Activated CD8-positive, alpha-beta memory T cell treated with anti-CD3 and anti-CD28 coated beads, Interleukin-2, amount 50 U/mL, for 24 hours (primary cell): ENCODE data around the gene GPATCH3.
"Not testable (repeated sequence)": the region's sequence is repeated elsewhere in the genome, so short reads cannot be mapped to it uniquely, and the experiment has no call there.

ENCODE experiments used
- DNase-seq: peaks from one replicate; pipeline ENCODE4 v3.0.0-alpha.2; 2020; ENCODE audit errors: extremely low read depth

Gene GPATCH3

DNA sequence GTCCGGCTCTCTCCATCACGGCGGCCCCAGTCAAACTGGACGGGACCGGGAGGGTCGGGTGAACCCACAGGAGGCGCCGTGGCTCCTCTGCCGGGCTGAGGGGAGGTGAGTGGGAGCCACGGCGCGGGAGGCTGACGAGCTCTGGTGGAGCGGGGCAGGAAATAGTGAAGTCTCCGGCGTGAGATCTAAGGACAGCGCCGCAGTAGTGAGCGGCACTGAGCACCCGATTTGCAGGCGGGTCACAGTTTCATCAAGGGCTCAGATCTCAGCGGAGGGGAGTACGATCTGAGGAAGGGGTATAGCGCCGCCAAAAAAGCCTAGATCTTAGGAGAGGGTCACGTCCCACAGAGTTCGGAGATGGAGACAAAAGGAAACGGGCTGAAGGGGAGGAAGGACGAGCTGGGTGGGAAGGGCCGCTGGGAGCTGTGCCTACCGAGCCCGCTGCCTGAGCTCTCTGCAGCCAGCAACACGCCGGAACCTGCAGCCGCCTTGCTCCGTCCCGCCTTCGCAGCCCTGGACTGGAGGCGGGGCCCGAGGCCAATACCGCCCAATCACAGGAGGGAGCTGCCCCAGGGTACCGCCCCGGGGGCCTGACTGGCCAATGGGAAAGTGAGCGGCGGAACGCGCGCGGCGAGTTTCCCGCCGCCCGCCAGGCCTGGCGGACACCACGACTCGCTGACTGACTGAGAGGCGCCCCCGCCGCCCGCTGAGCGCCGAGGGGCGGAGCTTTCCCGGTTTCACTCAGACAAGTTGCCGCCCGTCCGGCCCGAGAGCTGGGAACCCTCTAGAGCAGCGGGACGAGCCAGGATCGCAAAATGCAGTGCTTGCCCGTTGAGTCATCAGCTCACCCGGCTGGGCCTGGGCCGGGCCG is 35.4 kb downstream of the GPATCH3 start:
- peak; percentile 84 for DNase-seq

DNA sequence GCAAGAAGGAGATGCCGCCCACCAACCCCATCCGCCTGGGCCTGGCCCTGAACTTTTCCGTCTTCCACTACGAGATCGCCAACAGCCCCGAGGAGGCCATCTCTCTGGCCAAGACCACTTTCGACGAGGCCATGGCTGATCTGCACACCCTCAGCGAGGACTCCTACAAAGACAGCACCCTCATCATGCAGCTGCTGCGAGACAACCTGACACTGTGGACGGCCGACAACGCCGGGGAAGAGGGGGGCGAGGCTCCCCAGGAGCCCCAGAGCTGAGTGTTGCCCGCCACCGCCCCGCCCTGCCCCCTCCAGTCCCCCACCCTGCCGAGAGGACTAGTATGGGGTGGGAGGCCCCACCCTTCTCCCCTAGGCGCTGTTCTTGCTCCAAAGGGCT is 36.6 kb downstream of the GPATCH3 start:
- DNase-seq = no peak

GRCh38 chr1:26862781-26863684 is 37.2 kb downstream of the GPATCH3 start, which contains the start of gene SFN:
TSS of gene SFN (plus strand) at chr1:26863149. CDS start at chr1:26863213, 64 bp downstream.
- no peak for DNase-seq

GRCh38 chr1:26861889-26862378 is 38.3 kb downstream of the GPATCH3 start:
- DNase-seq = no peak

- no peak for DNase-seq
Observed at GRCh38 chr1:26861286-26861701, 39.0 kb downstream of the GPATCH3 start.

DNA sequence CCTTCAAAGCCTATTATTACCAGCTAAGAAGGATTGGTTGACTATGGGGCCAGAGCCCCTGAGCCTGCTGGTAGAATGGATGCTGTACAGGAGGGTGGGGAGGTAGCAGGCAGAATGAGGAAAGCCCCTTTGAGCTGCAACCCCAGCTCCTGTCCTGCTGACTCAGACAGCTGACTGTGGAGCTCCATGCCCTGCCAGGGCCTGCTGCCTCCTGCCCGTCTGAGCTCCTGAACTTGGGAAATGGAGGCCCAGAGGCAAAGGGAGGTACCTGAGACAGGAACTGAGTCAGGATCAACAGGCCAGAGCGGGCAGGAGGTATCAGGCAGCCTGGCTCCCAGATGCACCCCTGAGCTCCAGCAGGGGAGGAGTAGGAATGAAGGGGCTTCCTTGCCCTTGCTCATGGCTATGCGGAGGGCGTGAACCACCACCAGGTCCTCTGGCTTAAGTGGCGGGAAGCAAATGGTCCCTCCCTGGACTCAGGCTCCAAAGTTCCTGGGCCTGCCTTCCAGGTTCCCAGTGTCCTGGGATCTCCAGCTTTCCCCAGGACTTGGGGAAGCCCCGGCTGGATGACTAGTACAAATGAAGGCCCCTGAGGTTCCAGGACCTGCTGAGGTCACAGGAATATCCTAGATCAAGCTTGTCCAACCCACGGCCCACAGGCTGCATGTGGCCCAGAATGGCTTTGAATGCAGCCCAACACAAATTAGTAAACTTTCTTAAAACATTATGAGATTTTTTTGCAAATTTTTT is 41.2 kb downstream of the GPATCH3 start:
- DNase-seq = no peak

DNA sequence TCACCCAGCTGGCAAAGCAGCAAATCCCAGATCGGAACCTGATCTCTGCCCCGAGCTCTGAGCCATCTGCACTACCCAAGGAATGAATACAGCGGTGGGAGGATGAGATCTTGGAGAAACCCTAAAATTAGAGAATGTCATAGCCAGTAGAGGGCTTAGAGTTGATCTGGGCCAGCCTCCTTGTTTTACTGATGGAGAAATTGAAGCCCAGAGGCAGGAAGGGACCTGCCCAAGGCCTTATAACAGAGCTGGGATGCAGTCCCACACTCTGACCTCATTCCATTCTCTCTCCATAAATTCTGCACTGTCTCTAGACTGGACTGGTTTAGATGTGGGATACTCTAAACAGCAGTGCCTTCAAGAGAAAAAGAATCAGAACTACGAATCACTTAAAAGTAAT is 42.1 kb downstream of the GPATCH3 start:
- DNase-seq = no peak

DNA sequence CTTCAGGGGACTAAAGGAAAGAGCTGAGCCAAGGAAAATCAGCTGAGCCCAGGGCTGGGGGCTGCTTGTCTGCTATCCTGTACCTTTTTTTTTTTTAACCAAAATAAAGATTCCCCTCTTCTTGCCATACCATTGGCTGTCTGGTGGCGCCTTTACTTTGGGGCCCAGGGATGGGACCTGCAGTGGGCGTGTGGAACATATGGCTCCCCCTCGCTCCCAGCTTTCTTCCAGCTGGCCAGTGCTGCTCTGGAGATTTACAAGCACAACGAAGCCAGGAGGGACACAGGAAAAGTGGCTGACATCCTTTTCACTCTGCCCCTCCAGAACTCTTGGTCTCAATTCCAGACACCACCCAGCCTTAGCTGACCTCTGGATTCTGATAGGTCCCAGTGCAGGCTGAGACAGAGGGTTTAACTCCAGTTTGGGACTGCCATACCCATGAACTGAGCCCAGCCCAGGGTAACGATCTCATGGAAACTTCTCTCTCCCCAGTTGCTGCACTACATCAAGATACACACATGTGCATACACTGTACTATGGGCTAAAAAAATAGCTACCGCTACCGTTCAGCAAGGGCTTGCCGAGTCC is 42.7 kb downstream of the GPATCH3 start:
- no peak for DNase-seq

- no peak for DNase-seq
Observed at GRCh38 chr1:26856604-26857469, 43.4 kb downstream of the GPATCH3 start.

- DNase-seq = no peak
Observed at GRCh38 chr1:26856181-26856580, 44.1 kb downstream of the GPATCH3 start.

DNA sequence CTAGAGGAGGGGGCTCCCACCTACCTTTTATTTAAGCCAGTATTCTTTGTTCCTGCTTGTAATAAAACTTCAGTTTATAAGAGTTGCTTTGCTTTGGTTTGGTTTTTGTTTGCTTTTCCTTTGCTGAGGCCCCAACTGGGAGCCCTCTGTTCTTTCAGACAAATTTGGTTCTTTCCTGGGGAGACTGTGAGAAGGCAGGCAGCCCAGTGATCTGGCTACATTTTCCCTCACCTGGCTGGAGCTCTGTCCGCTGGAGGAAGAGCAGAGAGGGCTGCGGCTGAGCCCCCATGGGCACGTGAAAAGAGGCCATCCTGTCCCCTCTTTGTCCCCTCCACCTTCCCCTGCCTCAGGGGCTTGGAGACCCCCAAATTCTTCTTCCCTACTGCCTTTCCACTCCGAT is 44.6 kb downstream of the GPATCH3 start:
- no peak for DNase-seq

GRCh38 chr1:26854906-26855305 is 45.4 kb downstream of the GPATCH3 start:
- DNase-seq = no peak

DNA sequence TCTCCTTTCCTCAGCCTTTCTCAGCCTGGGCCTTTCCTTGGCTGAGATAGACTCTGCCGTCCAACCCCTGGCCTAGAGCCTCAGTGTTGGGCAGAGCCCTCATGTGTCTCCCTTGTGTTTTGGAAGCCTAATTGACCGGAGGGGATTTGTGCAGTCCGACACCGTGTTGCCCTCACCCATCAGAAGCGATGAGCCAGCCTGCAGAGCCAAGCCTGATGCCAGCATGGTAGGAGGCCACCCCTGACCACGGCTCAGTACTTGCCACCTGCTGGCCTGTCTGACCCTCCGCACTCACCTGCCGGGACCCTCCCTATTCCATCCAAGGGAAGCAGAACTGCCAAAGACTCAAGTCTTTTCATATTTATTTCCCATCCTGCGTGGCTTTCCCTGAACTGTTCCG is 46.7 kb downstream of the GPATCH3 start:
- DNase-seq = no peak

- peak; percentile 59 for DNase-seq
Observed at GRCh38 chr1:26853156-26853555, 47.1 kb downstream of the GPATCH3 start.

GRCh38 chr1:26852701-26853100 is 47.6 kb downstream of the GPATCH3 start:
- DNase-seq = no peak

GRCh38 chr1:26851106-26851684 is 49.1 kb downstream of the GPATCH3 start:
- no peak for DNase-seq

GRCh38 chr1:26848941-26849774 is 51.1 kb downstream of the GPATCH3 start:
- no peak for DNase-seq

DNA sequence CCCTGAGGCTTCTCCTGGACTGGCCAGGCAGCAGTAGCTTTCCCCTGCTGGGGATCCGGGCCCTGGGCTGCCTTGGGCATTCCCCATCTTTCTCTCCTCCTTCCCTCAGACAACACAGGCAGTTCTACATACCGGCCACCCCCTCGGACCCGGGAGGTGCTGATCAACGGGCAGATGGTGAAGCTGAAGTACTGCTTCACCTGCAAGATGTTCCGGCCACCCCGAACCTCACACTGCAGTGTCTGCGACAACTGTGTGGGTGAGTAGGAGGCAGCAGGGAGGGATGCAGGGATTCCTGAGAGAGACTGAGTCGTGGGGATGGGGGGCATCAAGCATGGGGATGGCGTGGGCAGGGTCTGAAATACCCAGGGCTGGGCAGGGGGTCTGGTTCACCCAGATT is 51.8 kb downstream of the GPATCH3 start:
- DNase-seq = no peak

- not testable (repeated sequence) for DNase-seq
Observed at GRCh38 chr1:26847826-26848225, 52.4 kb downstream of the GPATCH3 start.
